Hepatocyte (in vitro differentiated cells): ENCODE measurements around the gene RCVRN. TPM values are rescaled to one million over a fixed set of nuclear protein-coding genes. Genes with fewer than 3 reads are reported as not detected.

Source experiments
- DNase-seq: peaks from one replicate; pipeline ENCODE4 v3.0.0-alpha.2; 2016; ENCODE audit warnings: low spot score
- H2AFZ ChIP-seq: fragments of 200-600 bp; sonication (generic); 2 replicates; pipeline ENCODE4 v1.6.0; 2016; ENCODE audit warnings: antibody characterized with exemption, mild to moderate bottlenecking
- H3K27ac ChIP-seq: fragments of 200-600 bp; sonication (generic); 2 replicates; pipeline ENCODE4 v1.5.1; 2016; ENCODE audit warnings: mild to moderate bottlenecking
- H3K27me3 ChIP-seq: fragments of 200-600 bp; sonication (generic); 2 replicates; pipeline ENCODE4 v1.6.1; 2016
- H3K36me3 ChIP-seq: fragments of 200-600 bp; sonication (generic); replicated peaks from 2 replicates; pipeline ENCODE4 v1.5.1; 2016; ENCODE audit warnings: low read depth; ENCODE audit not compliant: insufficient read depth
- H3K4me1 ChIP-seq: fragments of 200-600 bp; sonication (generic); 2 replicates; pipeline ENCODE4 v1.5.1; 2016; ENCODE audit warnings: mild to moderate bottlenecking, moderate library complexity; ENCODE audit not compliant: insufficient read depth
- H3K4me2 ChIP-seq: fragments of 200-600 bp; sonication (generic); 2 replicates; pipeline ENCODE4 v1.6.0; 2016
- H3K4me3 ChIP-seq: fragments of 200-600 bp; sonication (generic); 2 replicates; pipeline ENCODE4 v1.5.1; 2016; ENCODE audit warnings: mild to moderate bottlenecking
- H3K79me2 ChIP-seq: fragments of 200-600 bp; sonication (generic); 2 replicates; pipeline ENCODE4 v1.6.0; 2017; ENCODE audit warnings: mild to moderate bottlenecking
- H3K9me2 ChIP-seq: fragments of 200-600 bp; sonication (generic); replicated peaks from 2 replicates; pipeline ENCODE4 v1.6.0; 2017; ENCODE audit warnings: mild to moderate bottlenecking; ENCODE audit not compliant: insufficient read depth
- H3K9me3 ChIP-seq: fragments of 200-600 bp; sonication (generic); 2 replicates; pipeline ENCODE4 v1.5.1; 2016; ENCODE audit warnings: low read depth, mild to moderate bottlenecking
- H4K20me1 ChIP-seq: fragments of 200-600 bp; sonication (generic); 2 replicates; pipeline ENCODE4 v1.6.0; 2016; ENCODE audit warnings: mild to moderate bottlenecking; ENCODE audit not compliant: insufficient read depth, poor library complexity, severe bottlenecking
- CTCF ChIP-seq: fragments of 200-600 bp; sonication (generic); IDR thresholded peaks from 2 replicates; pipeline ENCODE4 v1.5.1; 2016; ENCODE audit warnings: antibody characterized with exemption, mild to moderate bottlenecking; ENCODE audit not compliant: poor library complexity
- EZH2 ChIP-seq: fragments of 200-600 bp; sonication (generic); IDR thresholded peaks from 2 replicates; pipeline ENCODE4 v1.6.1; 2016; ENCODE audit warnings: antibody characterized with exemption, mild to moderate bottlenecking, borderline replicate concordance
- EZH2phosphoT487 ChIP-seq: fragments of 200-600 bp; sonication (generic); IDR thresholded peaks from one replicate; pipeline ENCODE4 v1.6.1; 2018; ENCODE audit warnings: antibody characterized with exemption, mild to moderate bottlenecking, low read depth, moderate library complexity; ENCODE audit not compliant: unreplicated experiment, severe bottlenecking
- WGBS: methylation state at CpG from one replicate; pipeline ENCODE4 v1.1.6; 2016; ENCODE audit warnings: low lambda C conversion rate; ENCODE audit errors: missing lambda C conversion rate; 5-methylcytosine and 5-hydroxymethylcytosine counted together
- polyA plus RNA-seq: library from polyadenylated mRNA; unstranded; fragments of >200 nt; fragmentation: Nextera tagmentation; extraction: Ambion mirVana; gene quantifications from 2 replicates; pipeline ENCODE4 v1.2.1, GENCODE V29; 2016
- total RNA-seq: library from RNA; depleted of rRNA; stranded (reverse); fragments of >200 nt; gene quantifications from 2 replicates; pipeline ENCODE4 v1.2.3, GENCODE V29; 2014

RCVRN gene
- total and polyA plus RNA-seq, 2 experiments from 2014 or later = 0.07 to 0.50 TPM

- no peak overlapping the region for H3K27ac ChIP-seq
- no peaks in the 10 kb centered on the region for H3K36me3 ChIP-seq
- TF ChIP-seq EZH2 (no peak), EZH2phosphoT487 (no peak), CTCF (no peak)
- no peak for DNase-seq
- H3K79me2 ChIP-seq = no peaks in the 10 kb centered on the region
- H3K27me3 ChIP-seq = no peaks in the 10 kb centered on the region
- H3K4me2 ChIP-seq = no peak overlapping the region
- H3K9me3 ChIP-seq = no peaks in the 10 kb centered on the region
- H2AFZ ChIP-seq = no peak overlapping the region
- no peaks in the 10 kb centered on the region for H4K20me1 ChIP-seq
- no peaks in the 10 kb centered on the region for H3K4me1 ChIP-seq
- 88% methylated on average over 18 of the region's 18 CpGs for WGBS
- H3K4me3 ChIP-seq = no peak overlapping the region
- H3K9me2 ChIP-seq = no peaks in the 10 kb centered on the region
Measured at GRCh38 chr17:9912121-9913099, 7.3 kb upstream of the RCVRN start.

GRCh38 chr17:9911089-9911488 lies 6.0 kb upstream of the RCVRN start:
- Histone ChIP-seq H4K20me1 (no peaks in the 10 kb centered on the region), H3K27ac (no peak overlapping the region), H3K4me2 (no peak overlapping the region), H3K4me1 (no peaks in the 10 kb centered on the region), H3K9me3 (no peaks in the 10 kb centered on the region), H3K4me3 (no peak overlapping the region), H3K9me2 (no peaks in the 10 kb centered on the region), H3K79me2 (no peaks in the 10 kb centered on the region), H2AFZ (no peak overlapping the region), H3K27me3 (no peaks in the 10 kb centered on the region), H3K36me3 (no peaks in the 10 kb centered on the region)
- 89% methylated on average over 10 of the region's 12 CpGs for WGBS
- no peak for DNase-seq
- TF ChIP-seq EZH2phosphoT487 = no peak
- no peak for TF ChIP-seq EZH2
- no peak for TF ChIP-seq CTCF

- no peak overlapping the region for H3K4me3 ChIP-seq
- H4K20me1 ChIP-seq = no peaks in the 10 kb centered on the region
- no peak overlapping the region for H3K27ac ChIP-seq
- H2AFZ ChIP-seq = no peak overlapping the region
- 82% methylated on average over 7 of the region's 7 CpGs for WGBS
- H3K79me2 ChIP-seq = no peaks in the 10 kb centered on the region
- H3K9me2 ChIP-seq = no peaks in the 10 kb centered on the region
- H3K9me3 ChIP-seq = no peaks in the 10 kb centered on the region
- DNase-seq = no peak
- no peaks in the 10 kb centered on the region for H3K4me1 ChIP-seq
- H3K27me3 ChIP-seq = no peaks in the 10 kb centered on the region
- no peak overlapping the region for H3K4me2 ChIP-seq
- no peak for TF ChIP-seq EZH2phosphoT487
- TF ChIP-seq EZH2 = no peak
- no peak for TF ChIP-seq CTCF
- no peaks in the 10 kb centered on the region for H3K36me3 ChIP-seq
Measured at GRCh38 chr17:9908649-9909042, 3.6 kb upstream of the RCVRN start.
